Liver (tissue), 9 donors: Measurements from ENCODE around the gene CCR9. TPM values are rescaled to one million over a fixed set of nuclear protein-coding genes. Genes with fewer than 3 reads are reported as not detected.

ENCODE experiments used
- DNase-seq: peaks from one replicate; pipeline ENCODE4 v3.0.0-alpha.2; 2017; ENCODE audit warnings: low spot score
- H3K27ac ChIP-seq, 2 donors: one replicate each; pipeline ENCODE4 v1.7.0; 2013; ENCODE audit warnings: inconsistent platforms in 2 of 2, low read length in 2 of 2, control low read depth in 1 of 2, low read depth in 1 of 2, mild to moderate bottlenecking in 1 of 2
- H3K27me3 ChIP-seq, 4 donors: one replicate each; pipeline versions ENCODE4 v1.6.1 to v1.7.0; 2013; ENCODE audit warnings: low read length in 3 of 4, inconsistent platforms in 1 of 4, mild to moderate bottlenecking in 1 of 4, moderate library complexity in 1 of 4; ENCODE audit not compliant: control insufficient read depth in 4 of 4, insufficient read depth in 4 of 4
- H3K36me3 ChIP-seq, 4 donors: one replicate each; pipeline versions ENCODE4 v1.6.1 to v1.7.0; 2013; ENCODE audit warnings: low read length in 3 of 4, mild to moderate bottlenecking in 3 of 4, low read depth in 1 of 4, moderate library complexity in 1 of 4; ENCODE audit not compliant: control insufficient read depth in 4 of 4, insufficient read depth in 3 of 4
- H3K4me1 ChIP-seq, 4 donors: one replicate each; pipeline versions ENCODE4 v1.6.1 to v1.7.0; 2013; ENCODE audit warnings: low read length in 3 of 4, mild to moderate bottlenecking in 3 of 4, moderate library complexity in 1 of 4; ENCODE audit not compliant: control insufficient read depth in 4 of 4, insufficient read depth in 4 of 4
- H3K4me3 ChIP-seq, 3 donors: one replicate each; pipeline versions ENCODE4 v1.6.1 to v1.7.0; 2013; ENCODE audit warnings: low read length in 3 of 3, control low read depth in 1 of 3, low read depth in 1 of 3, mild to moderate bottlenecking in 1 of 3
- H3K9ac ChIP-seq, 2 donors: one replicate each; pipeline ENCODE4 v1.7.0; 2013; ENCODE audit warnings: low read length in 2 of 2, mild to moderate bottlenecking in 2 of 2, moderate library complexity in 2 of 2, control low read depth in 1 of 2, low read depth in 1 of 2
- H3K9me3 ChIP-seq, 4 donors: one replicate each; pipeline versions ENCODE4 v1.6.1 to v1.7.0; 2013; ENCODE audit warnings: low read length in 3 of 4; ENCODE audit not compliant: control insufficient read depth in 4 of 4
- EGR1 ChIP-seq, 2 donors: IDR thresholded peaks; 2 replicates each; pipeline ENCODE4 v1.6.1; 2016 to 2018; ENCODE audit warnings: antibody characterized with exemption in 2 of 2, low read depth in 2 of 2
- FOXA1 ChIP-seq: IDR thresholded peaks from 2 replicates; pipeline ENCODE4 v1.6.1; 2016; ENCODE audit warnings: antibody characterized with exemption
- FOXA2 ChIP-seq: IDR thresholded peaks from 2 replicates; pipeline ENCODE4 v1.6.1; 2016; ENCODE audit warnings: antibody characterized with exemption
- HNF4A ChIP-seq, 2 donors: conservative IDR thresholded peaks; 2 replicates each; pipeline ENCODE4 v1.6.1; 2016; ENCODE audit warnings: antibody characterized with exemption in 2 of 2, mild to moderate bottlenecking in 2 of 2
- NR2F2 ChIP-seq: IDR thresholded peaks from 2 replicates; pipeline ENCODE4 v1.6.1; 2016; ENCODE audit warnings: antibody characterized with exemption
- RAD21 ChIP-seq, 2 donors: IDR thresholded peaks; 2 replicates each; pipeline ENCODE4 v1.6.1; 2016; ENCODE audit warnings: antibody characterized with exemption in 2 of 2, mild to moderate bottlenecking in 2 of 2
- RXRA ChIP-seq, 2 donors: IDR thresholded peaks; 2 replicates each; pipeline ENCODE4 v1.6.1; 2017 to 2018; ENCODE audit warnings: antibody characterized with exemption in 2 of 2, mild to moderate bottlenecking in 1 of 2
- SP1 ChIP-seq: IDR thresholded peaks from 2 replicates; pipeline ENCODE4 v1.6.1; 2018; ENCODE audit warnings: antibody characterized with exemption, mild to moderate bottlenecking
- TAF1 ChIP-seq: conservative IDR thresholded peaks from 2 replicates; pipeline ENCODE4 v1.6.1; 2016; ENCODE audit warnings: antibody characterized with exemption, mild to moderate bottlenecking
- YY1 ChIP-seq: IDR thresholded peaks from 2 replicates; pipeline ENCODE4 v1.6.1; 2016; ENCODE audit warnings: antibody characterized with exemption, mild to moderate bottlenecking
- WGBS: extraction: QIAGEN DNeasy Blood & Tissue Kit; methylation state at CpG from one replicate; pipeline ENCODE4 v1.1.7; 2013; 5-methylcytosine and 5-hydroxymethylcytosine counted together
- polyA plus RNA-seq, 2 donors: library from polyadenylated mRNA; stranded (reverse) in 1 of 2; unstranded in 1 of 2; fragments of 200-250 nt in 1 of 2; fragments of >200 nt in 1 of 2; fragmentation: Nextera tagmentation in 1 of 2; extraction: Ambion mirVana in 1 of 2; gene quantifications; one replicate each; pipeline versions ENCODE4 v1.2.1 to v1.2.3, GENCODE V29; 2013 to 2015
- total RNA-seq, 2 donors: library from RNA; depleted of rRNA; stranded (reverse); fragments of >200 nt; gene quantifications; one replicate each; pipeline ENCODE4 v1.2.3, GENCODE V29; 2014
- TF ChIP-seq, protein P1 (sequence below): fragments of 150-350 bp; IDR thresholded peaks from 2 replicates; pipeline ENCODE4 v1.5.1; 2017; ENCODE audit warnings: improper control_type of control experiment, low read depth, low read length; ENCODE audit not compliant: missing input control
- TF ChIP-seq, protein P2 (sequence below): IDR thresholded peaks from 2 replicates; pipeline ENCODE4 v1.6.1; 2016; ENCODE audit warnings: antibody characterized with exemption, mild to moderate bottlenecking
- TF ChIP-seq, protein P3 (sequence below): IDR thresholded peaks from 2 replicates; pipeline ENCODE4 v1.6.1; 2016; ENCODE audit warnings: antibody characterized with exemption
- TF ChIP-seq, protein P4 (sequence below): IDR thresholded peaks from 2 replicates; pipeline ENCODE4 v1.6.1; 2016; ENCODE audit warnings: antibody characterized with exemption
- TF ChIP-seq, protein P5 (sequence below): IDR thresholded peaks from 2 replicates; pipeline ENCODE4 v1.6.1; 2016; ENCODE audit warnings: antibody characterized with exemption
- donor health status: healthy.
- donor health status: healthy.
- donor health status: healthy.
- donor health status: healthy.
- donor health status: healthy.

The CCR9 gene
- total and polyA plus RNA-seq, 4 donors, result 0.28 TPM; not detected in 3

DNA sequence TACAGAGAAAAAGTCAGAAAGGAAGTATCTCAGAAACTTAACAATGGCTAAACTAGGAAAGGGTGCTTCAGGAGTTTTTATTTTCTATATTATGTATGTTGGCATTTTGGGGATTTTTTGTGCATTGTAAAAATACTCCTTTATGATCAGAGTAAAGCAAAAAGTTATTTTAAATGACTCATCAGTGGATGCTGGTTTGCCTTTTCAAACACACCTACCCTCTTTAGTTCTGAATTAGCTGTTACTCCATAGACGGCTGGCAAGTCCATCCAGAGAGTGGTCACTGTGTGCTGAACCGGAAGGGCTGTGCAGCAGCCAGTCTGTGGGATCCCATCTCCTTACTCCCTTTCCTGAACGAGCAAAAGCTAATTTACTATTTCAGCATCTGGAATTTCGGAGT is 942 bp downstream of the CCR9 start:
- no peak for TF ChIP-seq NR2F2
- TF ChIP-seq, protein P1, sequence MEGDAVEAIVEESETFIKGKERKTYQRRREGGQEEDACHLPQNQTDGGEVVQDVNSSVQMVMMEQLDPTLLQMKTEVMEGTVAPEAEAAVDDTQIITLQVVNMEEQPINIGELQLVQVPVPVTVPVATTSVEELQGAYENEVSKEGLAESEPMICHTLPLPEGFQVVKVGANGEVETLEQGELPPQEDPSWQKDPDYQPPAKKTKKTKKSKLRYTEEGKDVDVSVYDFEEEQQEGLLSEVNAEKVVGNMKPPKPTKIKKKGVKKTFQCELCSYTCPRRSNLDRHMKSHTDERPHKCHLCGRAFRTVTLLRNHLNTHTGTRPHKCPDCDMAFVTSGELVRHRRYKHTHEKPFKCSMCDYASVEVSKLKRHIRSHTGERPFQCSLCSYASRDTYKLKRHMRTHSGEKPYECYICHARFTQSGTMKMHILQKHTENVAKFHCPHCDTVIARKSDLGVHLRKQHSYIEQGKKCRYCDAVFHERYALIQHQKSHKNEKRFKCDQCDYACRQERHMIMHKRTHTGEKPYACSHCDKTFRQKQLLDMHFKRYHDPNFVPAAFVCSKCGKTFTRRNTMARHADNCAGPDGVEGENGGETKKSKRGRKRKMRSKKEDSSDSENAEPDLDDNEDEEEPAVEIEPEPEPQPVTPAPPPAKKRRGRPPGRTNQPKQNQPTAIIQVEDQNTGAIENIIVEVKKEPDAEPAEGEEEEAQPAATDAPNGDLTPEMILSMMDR, result no peak
- TF ChIP-seq, protein P2, sequence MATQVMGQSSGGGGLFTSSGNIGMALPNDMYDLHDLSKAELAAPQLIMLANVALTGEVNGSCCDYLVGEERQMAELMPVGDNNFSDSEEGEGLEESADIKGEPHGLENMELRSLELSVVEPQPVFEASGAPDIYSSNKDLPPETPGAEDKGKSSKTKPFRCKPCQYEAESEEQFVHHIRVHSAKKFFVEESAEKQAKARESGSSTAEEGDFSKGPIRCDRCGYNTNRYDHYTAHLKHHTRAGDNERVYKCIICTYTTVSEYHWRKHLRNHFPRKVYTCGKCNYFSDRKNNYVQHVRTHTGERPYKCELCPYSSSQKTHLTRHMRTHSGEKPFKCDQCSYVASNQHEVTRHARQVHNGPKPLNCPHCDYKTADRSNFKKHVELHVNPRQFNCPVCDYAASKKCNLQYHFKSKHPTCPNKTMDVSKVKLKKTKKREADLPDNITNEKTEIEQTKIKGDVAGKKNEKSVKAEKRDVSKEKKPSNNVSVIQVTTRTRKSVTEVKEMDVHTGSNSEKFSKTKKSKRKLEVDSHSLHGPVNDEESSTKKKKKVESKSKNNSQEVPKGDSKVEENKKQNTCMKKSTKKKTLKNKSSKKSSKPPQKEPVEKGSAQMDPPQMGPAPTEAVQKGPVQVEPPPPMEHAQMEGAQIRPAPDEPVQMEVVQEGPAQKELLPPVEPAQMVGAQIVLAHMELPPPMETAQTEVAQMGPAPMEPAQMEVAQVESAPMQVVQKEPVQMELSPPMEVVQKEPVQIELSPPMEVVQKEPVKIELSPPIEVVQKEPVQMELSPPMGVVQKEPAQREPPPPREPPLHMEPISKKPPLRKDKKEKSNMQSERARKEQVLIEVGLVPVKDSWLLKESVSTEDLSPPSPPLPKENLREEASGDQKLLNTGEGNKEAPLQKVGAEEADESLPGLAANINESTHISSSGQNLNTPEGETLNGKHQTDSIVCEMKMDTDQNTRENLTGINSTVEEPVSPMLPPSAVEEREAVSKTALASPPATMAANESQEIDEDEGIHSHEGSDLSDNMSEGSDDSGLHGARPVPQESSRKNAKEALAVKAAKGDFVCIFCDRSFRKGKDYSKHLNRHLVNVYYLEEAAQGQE, result no peak
- TF ChIP-seq, protein P3, sequence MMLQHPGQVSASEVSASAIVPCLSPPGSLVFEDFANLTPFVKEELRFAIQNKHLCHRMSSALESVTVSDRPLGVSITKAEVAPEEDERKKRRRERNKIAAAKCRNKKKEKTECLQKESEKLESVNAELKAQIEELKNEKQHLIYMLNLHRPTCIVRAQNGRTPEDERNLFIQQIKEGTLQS, result no peak
- no peak for TF ChIP-seq YY1
- TF ChIP-seq FOXA1, result no peak
- TF ChIP-seq RXRA (IDR thresholded peaks at IDR 0.05), result no peak
- TF ChIP-seq SP1, result no peak
- TF ChIP-seq HNF4A (conservative IDR thresholded peaks at IDR 0.05), result no peak
- Histone ChIP-seq H3K4me3 (no peak overlapping the region), H3K27ac (no peak overlapping the region), H3K9ac (no peak overlapping the region), H3K27me3 (no peaks in the 10 kb centered on the region), H3K9me3 (no peaks in the 10 kb centered on the region), H3K4me1 (no peaks in the 10 kb centered on the region), H3K36me3 (no peaks in the 10 kb centered on the region)
- DNase-seq, result no peak
- 91% methylated on average over 4 of the region's 4 CpGs for WGBS

DNA sequence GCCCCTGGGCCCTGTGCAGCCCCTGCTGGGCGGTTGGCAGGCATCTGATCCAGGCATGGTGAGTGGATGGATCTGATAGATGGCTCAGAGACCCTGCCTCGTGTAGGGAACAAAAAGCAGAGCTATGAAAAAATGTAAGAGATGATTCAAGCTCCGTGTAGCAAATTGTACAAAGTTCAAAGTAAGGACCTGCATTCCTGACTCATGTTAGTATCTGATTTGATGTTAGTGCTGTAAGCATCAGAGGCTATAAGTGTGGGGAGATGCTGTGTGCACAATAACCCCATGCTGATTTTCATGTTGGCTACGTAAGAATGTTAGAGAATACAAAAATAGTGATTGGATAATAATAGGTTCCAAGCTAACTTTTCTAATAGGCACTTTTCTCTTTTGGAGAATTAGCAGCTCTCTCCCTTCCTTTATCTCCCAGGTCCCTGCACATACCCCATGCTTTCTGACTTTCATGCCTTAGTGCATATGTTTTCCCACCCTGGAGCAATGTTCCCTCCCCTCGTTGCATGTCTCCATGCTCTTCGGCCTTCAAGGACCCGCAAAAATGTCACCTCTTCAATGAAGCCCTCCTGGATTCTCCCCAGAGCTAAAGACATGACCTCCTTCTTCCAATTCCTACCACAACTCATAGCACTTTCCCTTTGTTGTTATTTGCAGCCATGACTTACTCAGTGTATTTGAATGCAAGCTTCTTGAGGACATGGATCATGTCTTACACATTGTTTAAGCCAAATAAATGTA is 1.6 kb downstream of the CCR9 start:
- Histone ChIP-seq H3K4me3 (no peak overlapping the region), H3K9me3 (no peaks in the 10 kb centered on the region), H3K4me1 (no peaks in the 10 kb centered on the region), H3K27me3 (no peaks in the 10 kb centered on the region), H3K36me3 (no peaks in the 10 kb centered on the region), H3K27ac (no peak overlapping the region), H3K9ac (no peak overlapping the region)
- no peak for DNase-seq
- TF ChIP-seq RAD21 (IDR thresholded peaks at IDR 0.05), result no peak
- no peak for TF ChIP-seq TAF1
- TF ChIP-seq, protein P3, result no peak
- TF ChIP-seq FOXA2, result no peak
- TF ChIP-seq, protein P4, sequence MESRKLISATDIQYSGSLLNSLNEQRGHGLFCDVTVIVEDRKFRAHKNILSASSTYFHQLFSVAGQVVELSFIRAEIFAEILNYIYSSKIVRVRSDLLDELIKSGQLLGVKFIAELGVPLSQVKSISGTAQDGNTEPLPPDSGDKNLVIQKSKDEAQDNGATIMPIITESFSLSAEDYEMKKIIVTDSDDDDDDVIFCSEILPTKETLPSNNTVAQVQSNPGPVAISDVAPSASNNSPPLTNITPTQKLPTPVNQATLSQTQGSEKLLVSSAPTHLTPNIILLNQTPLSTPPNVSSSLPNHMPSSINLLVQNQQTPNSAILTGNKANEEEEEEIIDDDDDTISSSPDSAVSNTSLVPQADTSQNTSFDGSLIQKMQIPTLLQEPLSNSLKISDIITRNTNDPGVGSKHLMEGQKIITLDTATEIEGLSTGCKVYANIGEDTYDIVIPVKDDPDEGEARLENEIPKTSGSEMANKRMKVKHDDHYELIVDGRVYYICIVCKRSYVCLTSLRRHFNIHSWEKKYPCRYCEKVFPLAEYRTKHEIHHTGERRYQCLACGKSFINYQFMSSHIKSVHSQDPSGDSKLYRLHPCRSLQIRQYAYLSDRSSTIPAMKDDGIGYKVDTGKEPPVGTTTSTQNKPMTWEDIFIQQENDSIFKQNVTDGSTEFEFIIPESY, result no peak
- TF ChIP-seq EGR1 (IDR thresholded peaks at IDR 0.05; ENCODE audit: low read depth in 2 of 2), result no peak
- TF ChIP-seq HNF4A (conservative IDR thresholded peaks at IDR 0.05), result no peak
- TF ChIP-seq, protein P5, sequence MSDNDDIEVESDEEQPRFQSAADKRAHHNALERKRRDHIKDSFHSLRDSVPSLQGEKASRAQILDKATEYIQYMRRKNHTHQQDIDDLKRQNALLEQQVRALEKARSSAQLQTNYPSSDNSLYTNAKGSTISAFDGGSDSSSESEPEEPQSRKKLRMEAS, result no peak
- TF ChIP-seq NR2F2, result no peak
- no peak for TF ChIP-seq RXRA (IDR thresholded peaks at IDR 0.05)
- no peak for TF ChIP-seq YY1
- 71% methylated on average over 7 of the region's 7 CpGs for WGBS
